OCI-LY1 (cell line): ENCODE results near the gene ADCYAP1R1.

Experiments
- EZH2 ChIP-seq: fragments of 200-600 bp; sonication (generic), shearing (Covaris generic); IDR thresholded peaks from 2 replicates; pipeline ENCODE4 v1.8.0; 2017; ENCODE audit warnings: borderline replicate concordance, mixed run types, mild to moderate bottlenecking, antibody characterized with exemption, low read length, moderate library complexity, mixed read lengths
- TF ChIP-seq, protein P1 (sequence below): fragments of 200-600 bp; sonication (generic), shearing (Covaris generic); IDR thresholded peaks from 2 replicates; pipeline ENCODE4 v1.5.1; 2017; ENCODE audit warnings: mild to moderate bottlenecking, antibody characterized with exemption, low read length, moderate library complexity, mixed read lengths

GRCh38 chr7:31043051-31043471, 9.0 kb upstream of the ADCYAP1R1 start:
- TF ChIP-seq, protein P1, sequence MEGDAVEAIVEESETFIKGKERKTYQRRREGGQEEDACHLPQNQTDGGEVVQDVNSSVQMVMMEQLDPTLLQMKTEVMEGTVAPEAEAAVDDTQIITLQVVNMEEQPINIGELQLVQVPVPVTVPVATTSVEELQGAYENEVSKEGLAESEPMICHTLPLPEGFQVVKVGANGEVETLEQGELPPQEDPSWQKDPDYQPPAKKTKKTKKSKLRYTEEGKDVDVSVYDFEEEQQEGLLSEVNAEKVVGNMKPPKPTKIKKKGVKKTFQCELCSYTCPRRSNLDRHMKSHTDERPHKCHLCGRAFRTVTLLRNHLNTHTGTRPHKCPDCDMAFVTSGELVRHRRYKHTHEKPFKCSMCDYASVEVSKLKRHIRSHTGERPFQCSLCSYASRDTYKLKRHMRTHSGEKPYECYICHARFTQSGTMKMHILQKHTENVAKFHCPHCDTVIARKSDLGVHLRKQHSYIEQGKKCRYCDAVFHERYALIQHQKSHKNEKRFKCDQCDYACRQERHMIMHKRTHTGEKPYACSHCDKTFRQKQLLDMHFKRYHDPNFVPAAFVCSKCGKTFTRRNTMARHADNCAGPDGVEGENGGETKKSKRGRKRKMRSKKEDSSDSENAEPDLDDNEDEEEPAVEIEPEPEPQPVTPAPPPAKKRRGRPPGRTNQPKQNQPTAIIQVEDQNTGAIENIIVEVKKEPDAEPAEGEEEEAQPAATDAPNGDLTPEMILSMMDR: no peak
- no peak for TF ChIP-seq EZH2
